Mucosa of stomach (tissue), 1 donor: ENCODE measurements around the gene ANKRD40.
"Not testable (repeated sequence)": the region's sequence is repeated elsewhere in the genome, so short reads cannot be mapped to it uniquely, and the experiment has no call there.

ENCODE experiments used
- H3K27me3 ChIP-seq: one replicate; pipeline ENCODE4 v1.7.0; 2013; ENCODE audit warnings: mild to moderate bottlenecking, low read length; ENCODE audit not compliant: control insufficient read depth, insufficient read depth
- H3K36me3 ChIP-seq: one replicate; pipeline ENCODE4 v1.7.0; 2013; ENCODE audit warnings: low read length; ENCODE audit not compliant: control insufficient read depth, insufficient read depth
- H3K4me1 ChIP-seq: one replicate; pipeline ENCODE4 v1.7.0; 2013; ENCODE audit warnings: mild to moderate bottlenecking, low read length; ENCODE audit not compliant: control insufficient read depth, insufficient read depth
- H3K4me3 ChIP-seq: one replicate; pipeline ENCODE4 v1.7.0; 2013; ENCODE audit warnings: low read length
- H3K9ac ChIP-seq: one replicate; pipeline ENCODE4 v1.7.0; 2013; ENCODE audit warnings: mild to moderate bottlenecking, low read length, moderate library complexity
- H3K9me3 ChIP-seq: one replicate; pipeline ENCODE4 v1.7.0; 2013; ENCODE audit warnings: mild to moderate bottlenecking, low read length, moderate library complexity; ENCODE audit not compliant: control insufficient read depth
- donor health status: Pancreatic carcinoma.

Gene ANKRD40

GRCh38 chr17:50725769-50726655 lies 18.3 kb upstream of the ANKRD40 start:
- Histone ChIP-seq H3K36me3 (no peaks in the 10 kb centered on the region), H3K27me3 (no peaks in the 10 kb centered on the region), H3K9me3 (no peaks in the 10 kb centered on the region), H3K4me1 (peaks cover 34% of the 10 kb centered on the region), H3K4me3 (no peak overlapping the region), H3K9ac (no peak overlapping the region)

DNA sequence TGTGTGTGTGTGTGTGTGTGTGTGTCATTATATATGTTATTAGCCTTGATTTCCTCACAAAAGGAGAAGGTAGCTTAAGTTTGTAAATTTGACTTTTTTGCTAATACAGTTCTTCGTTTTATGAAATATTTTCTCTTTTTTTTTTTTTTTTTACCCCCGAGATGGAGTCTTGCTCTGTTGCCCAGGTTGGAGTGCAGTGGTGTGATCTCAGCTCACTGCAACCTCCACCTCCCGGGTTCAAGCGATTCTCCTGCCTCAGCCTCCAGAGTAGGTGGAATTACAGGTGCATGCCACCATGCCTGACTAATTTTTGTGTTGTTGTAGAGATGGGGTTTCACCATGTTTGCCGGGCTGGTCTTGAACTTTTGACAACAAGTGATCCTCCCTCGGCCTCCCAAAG lies 16.9 kb upstream of the ANKRD40 start:
- not testable (repeated sequence) for H3K9ac ChIP-seq, H3K9me3 ChIP-seq
- H3K4me1 ChIP-seq, result peaks cover 28% of the 10 kb centered on the region

GRCh38 chr17:50722746-50723145 lies 15.0 kb upstream of the ANKRD40 start:
- peaks cover 27% of the 10 kb centered on the region for H3K4me1 ChIP-seq
- H3K4me3 ChIP-seq, result no peak overlapping the region
- no peaks in the 10 kb centered on the region for H3K27me3 ChIP-seq
- no peaks in the 10 kb centered on the region for H3K9me3 ChIP-seq
- H3K36me3 ChIP-seq, result no peaks in the 10 kb centered on the region
- peak overlapping the region; percentile 20 for H3K9ac ChIP-seq

More for the DNA sequence above, 16.9 kb upstream of the ANKRD40 start:
- H3K27me3 ChIP-seq, H3K36me3 ChIP-seq, H3K4me3 ChIP-seq: not testable (repeated sequence)

DNA sequence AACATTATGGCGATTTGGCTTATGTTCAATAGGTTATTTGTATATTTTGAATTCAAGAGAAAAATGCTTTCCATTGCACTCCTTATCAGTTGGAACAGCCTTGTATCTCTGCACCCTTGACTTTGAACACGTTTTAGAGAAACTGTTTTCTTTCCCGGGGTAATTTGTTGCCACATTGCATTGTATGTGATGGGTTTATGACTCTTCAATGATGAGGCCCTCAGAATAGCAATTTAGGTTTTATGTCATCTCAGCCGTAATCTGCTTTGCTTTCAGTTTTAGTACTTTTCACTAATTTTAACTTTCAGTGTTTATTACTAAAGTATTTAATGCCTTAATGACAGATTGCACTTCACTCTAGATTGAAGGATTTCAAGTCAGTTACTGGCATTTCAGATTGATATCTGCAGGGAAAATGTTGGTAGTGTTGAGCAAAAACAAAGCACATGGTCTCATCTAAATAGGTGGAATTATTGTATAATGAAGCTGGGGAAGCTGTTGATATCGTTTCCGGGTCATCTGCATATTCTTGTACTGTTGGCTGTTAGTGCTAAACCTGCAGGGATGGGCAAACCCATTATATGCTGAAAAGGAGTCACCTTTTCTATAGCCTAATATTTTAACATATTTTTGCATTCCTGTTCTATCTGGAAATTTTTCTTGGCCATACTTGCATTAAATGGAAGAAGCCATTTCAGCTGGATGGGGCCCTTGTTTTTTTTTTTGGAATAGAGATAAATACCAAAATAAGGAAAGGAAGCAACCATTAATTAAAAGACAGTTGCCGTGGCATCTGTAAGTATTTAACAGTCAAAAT lies 13.7 kb upstream of the ANKRD40 start:
- peak overlapping the region; percentile 89 for H3K4me3 ChIP-seq
- H3K9me3 ChIP-seq, result no peaks in the 10 kb centered on the region
- peaks cover 21% of the 10 kb centered on the region for H3K4me1 ChIP-seq
- H3K9ac ChIP-seq, result peak overlapping the region; percentile 42
- no peaks in the 10 kb centered on the region for H3K27me3 ChIP-seq
- H3K36me3 ChIP-seq, result no peaks in the 10 kb centered on the region

GRCh38 chr17:50719924-50720794 lies 12.4 kb upstream of the ANKRD40 start:
- no peaks in the 10 kb centered on the region for H3K27me3 ChIP-seq
- H3K4me3 ChIP-seq, result peak overlapping the region; percentile 89
- H3K9me3 ChIP-seq, result no peaks in the 10 kb centered on the region
- H3K36me3 ChIP-seq, result no peaks in the 10 kb centered on the region
- H3K4me1 ChIP-seq, result peaks cover 20% of the 10 kb centered on the region
- H3K9ac ChIP-seq, result peak overlapping the region; percentile 98

DNA sequence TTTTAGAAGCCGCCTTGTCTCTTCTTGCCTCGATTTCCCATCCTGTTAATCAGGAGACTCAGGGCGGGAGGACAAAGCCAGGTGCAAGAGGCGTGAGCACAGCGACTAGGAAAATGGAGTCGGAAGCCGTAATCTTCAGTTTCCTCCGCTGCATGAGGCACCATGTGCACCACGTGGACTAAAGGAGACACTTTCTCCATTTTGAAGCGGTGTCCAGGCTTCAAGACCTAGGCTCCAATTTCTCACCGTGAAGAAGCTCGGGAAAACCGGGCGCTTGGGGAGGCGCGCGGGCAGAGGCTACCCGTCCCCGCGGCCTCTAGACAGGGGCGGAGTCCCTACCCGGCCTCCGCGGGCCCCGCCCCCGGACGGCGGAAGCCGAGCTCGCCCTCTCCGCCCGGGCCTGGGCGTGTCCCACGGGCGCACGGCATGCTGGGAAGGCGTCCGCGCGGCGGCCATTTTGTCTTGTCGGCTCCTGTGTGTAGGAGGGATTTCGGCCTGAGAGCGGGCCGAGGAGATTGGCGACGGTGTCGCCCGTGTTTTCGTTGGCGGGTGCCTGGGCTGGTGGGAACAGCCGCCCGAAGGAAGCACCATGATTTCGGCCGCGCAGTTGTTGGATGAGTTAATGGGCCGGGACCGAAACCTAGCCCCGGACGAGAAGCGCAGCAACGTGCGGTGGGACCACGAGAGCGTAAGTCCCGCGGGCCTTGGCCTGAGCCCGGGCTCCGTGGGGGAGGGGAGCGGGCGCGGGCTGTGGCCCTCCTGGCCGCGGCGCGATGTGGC lies 11.6 kb upstream of the ANKRD40 start, which contains the start of gene LUC7L3:
TSS of gene LUC7L3 (plus strand) at position 460 of the 780 bp plus-strand sequence. CDS start at position 590, 130 bp downstream.
- Histone ChIP-seq H3K27me3 (no peaks in the 10 kb centered on the region), H3K9me3 (no peaks in the 10 kb centered on the region), H3K9ac (peak within 1 kb of the TSS; percentile 98), H3K36me3 (no peaks in the 10 kb centered on the region), H3K4me3 (peak within 1 kb of the TSS; percentile 89), H3K4me1 (peaks cover 20% of the 10 kb centered on the region)

DNA sequence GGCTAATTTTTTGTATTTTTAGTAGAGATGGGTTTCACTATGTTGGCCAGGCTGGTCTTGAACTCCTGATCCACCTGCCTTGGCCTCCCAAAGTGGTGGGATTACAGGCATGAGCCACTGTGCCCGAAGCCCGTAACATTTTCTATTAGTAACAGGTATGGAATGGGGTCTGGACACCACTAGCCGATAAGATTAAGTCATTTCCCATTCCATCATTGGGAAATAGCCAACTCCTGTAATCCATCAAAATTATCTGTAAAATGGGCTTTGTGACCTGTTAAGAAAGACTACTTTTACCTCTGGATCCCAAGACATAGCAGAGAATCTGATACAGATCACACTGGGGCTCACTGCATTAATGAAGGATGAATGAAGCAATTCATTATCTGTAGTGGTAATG lies 7.8 kb upstream of the ANKRD40 start:
- Histone ChIP-seq H3K36me3 (no peaks in the 10 kb centered on the region), H3K9ac (no peak overlapping the region), H3K27me3 (no peaks in the 10 kb centered on the region), H3K4me1 (peaks cover 4% of the 10 kb centered on the region), H3K9me3 (no peaks in the 10 kb centered on the region), H3K4me3 (no peak overlapping the region)

DNA sequence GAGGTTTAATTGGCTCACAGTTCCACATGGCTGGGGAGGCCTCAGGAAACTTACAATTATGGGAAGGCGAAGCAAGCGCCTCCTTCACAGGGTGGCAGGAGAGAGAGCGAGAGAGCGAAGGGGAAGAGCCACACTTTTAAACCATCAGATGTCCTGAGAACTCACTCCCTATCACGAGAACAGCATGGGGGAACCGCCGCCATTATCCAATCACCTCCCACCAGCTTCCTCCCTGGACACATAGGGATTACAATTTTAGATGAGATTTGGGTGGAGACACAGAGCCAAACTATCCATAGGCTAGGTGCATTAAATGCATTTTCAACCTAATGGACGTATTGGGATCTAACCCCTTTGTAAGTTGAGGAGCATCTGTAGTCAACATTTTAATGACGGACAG lies 4.9 kb upstream of the ANKRD40 start:
- Histone ChIP-seq H3K4me3 (no peak overlapping the region), H3K9me3 (no peaks in the 10 kb centered on the region), H3K27me3 (no peaks in the 10 kb centered on the region), H3K9ac (no peak overlapping the region), H3K36me3 (no peaks in the 10 kb centered on the region), H3K4me1 (peaks cover 16% of the 10 kb centered on the region)

DNA sequence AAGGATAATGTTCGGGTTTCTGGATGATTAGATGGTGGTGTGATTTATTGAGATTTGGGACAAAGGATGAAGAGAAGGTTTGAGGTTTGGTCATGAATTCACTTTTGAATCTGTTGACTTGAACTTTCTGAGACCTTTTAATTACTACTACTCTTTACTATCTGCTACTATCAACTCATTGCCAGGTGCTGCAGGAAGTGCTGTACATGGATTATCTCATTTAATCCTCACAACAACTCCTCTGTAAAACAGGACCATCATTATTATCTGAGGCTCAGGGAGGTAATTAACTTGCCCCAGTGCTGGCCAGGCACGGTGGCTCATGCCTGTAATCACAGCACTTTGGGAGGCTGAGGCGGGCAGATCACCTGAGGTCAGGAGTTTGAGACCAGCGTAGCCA lies 2.9 kb upstream of the ANKRD40 start:
- no peak overlapping the region for H3K9ac ChIP-seq
- H3K36me3 ChIP-seq, result no peaks in the 10 kb centered on the region
- no peaks in the 10 kb centered on the region for H3K27me3 ChIP-seq
- no peak overlapping the region for H3K4me3 ChIP-seq
- no peaks in the 10 kb centered on the region for H3K9me3 ChIP-seq
- peaks cover 12% of the 10 kb centered on the region for H3K4me1 ChIP-seq

- Histone ChIP-seq H3K4me3 (no peak overlapping the region), H3K4me1 (peaks cover 12% of the 10 kb centered on the region), H3K9ac (no peak overlapping the region), H3K9me3 (no peaks in the 10 kb centered on the region), H3K27me3 (no peaks in the 10 kb centered on the region), H3K36me3 (no peaks in the 10 kb centered on the region)
Observed at GRCh38 chr17:50710025-50710424, 2.3 kb upstream of the ANKRD40 start.

GRCh38 chr17:50709053-50709452 lies 1.3 kb upstream of the ANKRD40 start:
- not testable (repeated sequence) for H3K4me3 ChIP-seq, H3K27me3 ChIP-seq, H3K36me3 ChIP-seq, H3K9me3 ChIP-seq
- peaks cover 13% of the 10 kb centered on the region for H3K4me1 ChIP-seq
- H3K9ac ChIP-seq, result peak overlapping the region; percentile 94
